Inferior parietal cortex (tissue), 1 donor: ENCODE data around the gene SUSD4.

ENCODE experiments used
- DNase-seq: peaks from one replicate; pipeline ENCODE4 v3.0.0-alpha.2; 2016; ENCODE audit errors: extremely low spot score

SUSD4 gene

GRCh38 chr1:223188618-223189356, 175.2 kb downstream of the SUSD4 start:
- DNase-seq, result no peak

GRCh38 chr1:223186800-223187199, 177.2 kb downstream of the SUSD4 start:
- no peak for DNase-seq

GRCh38 chr1:223183268-223183862, 180.6 kb downstream of the SUSD4 start:
- no peak for DNase-seq

- DNase-seq, result no peak
These were observed 183.2 kb downstream of the SUSD4 start for GRCh38 chr1:223180731-223181321.

GRCh38 chr1:223179786-223180185, 184.2 kb downstream of the SUSD4 start:
- no peak for DNase-seq

GRCh38 chr1:223179280-223179679, 184.7 kb downstream of the SUSD4 start:
- no peak for DNase-seq

- peak; percentile 27 for DNase-seq
These were observed 186.3 kb downstream of the SUSD4 start for GRCh38 chr1:223177681-223178080.

GRCh38 chr1:223176437-223176836, 187.5 kb downstream of the SUSD4 start:
- no peak for DNase-seq

GRCh38 chr1:223175633-223176032, 188.3 kb downstream of the SUSD4 start:
- DNase-seq, result peak; percentile 22

GRCh38 chr1:223175032-223175431, 188.9 kb downstream of the SUSD4 start:
- no peak for DNase-seq
